DND-41 (cell line): ENCODE data around the gene LRRC28.
A peak's percentile ranks its signal among the peaks of the same experiment; 100 is the strongest.

ENCODE experiments used
- ATAC-seq: fragments of 200-7000 bp; cut with Tn5 transposase; 3 replicates; pipeline ENCODE4 v1.9.1; 2021; ENCODE audit warnings: low read depth; ENCODE audit not compliant: insufficient read depth
- DNase-seq: peaks from one replicate; pipeline ENCODE4 v3.0.0-alpha.2; 2020
- H2AFZ ChIP-seq: 2 replicates; pipeline ENCODE4 v1.6.0; 2012; ENCODE audit warnings: low read depth, low read length
- H3K27ac ChIP-seq: 2 replicates; pipeline ENCODE4 v1.5.1; 2012; ENCODE audit warnings: low read length, inconsistent platforms
- H3K27me3 ChIP-seq: fragments of 200-600 bp; sonication (generic); 2 replicates; pipeline ENCODE4 v1.6.0; 2012; ENCODE audit warnings: low read length, mild to moderate bottlenecking, inconsistent platforms; ENCODE audit not compliant: insufficient read depth, poor library complexity
- H3K36me3 ChIP-seq: 2 replicates; pipeline ENCODE4 v1.5.1; 2012; ENCODE audit warnings: low read length, inconsistent platforms; ENCODE audit not compliant: insufficient read depth
- H3K4me1 ChIP-seq: 2 replicates; pipeline ENCODE4 v1.5.1; 2012; ENCODE audit warnings: mild to moderate bottlenecking, low read length; ENCODE audit not compliant: insufficient read depth
- H3K4me2 ChIP-seq: 2 replicates; pipeline ENCODE4 v1.6.0; 2012; ENCODE audit warnings: mild to moderate bottlenecking, moderate library complexity, low read length, inconsistent platforms; ENCODE audit not compliant: insufficient read depth
- H3K4me3 ChIP-seq, 2 experiments: fragments of 200-600 bp in 1 of 2; shearing (Covaris generic) in 1 of 2; 2 replicates each; pipeline ENCODE4 v1.5.1; 2012 to 2016; ENCODE audit warnings: inconsistent platforms in 2 of 2, low read length in 2 of 2, mild to moderate bottlenecking in 2 of 2, low read depth in 1 of 2, moderate library complexity in 1 of 2
- H3K79me2 ChIP-seq: 2 replicates; pipeline ENCODE4 v1.6.0; 2012; ENCODE audit warnings: low read length, inconsistent platforms; ENCODE audit not compliant: insufficient read depth
- H3K9ac ChIP-seq: 2 replicates; pipeline ENCODE4 v1.6.0; 2012; ENCODE audit warnings: low read depth, mild to moderate bottlenecking, inconsistent platforms, low read length, moderate library complexity
- H3K9me3 ChIP-seq: 2 replicates; pipeline ENCODE4 v1.5.1; 2012; ENCODE audit warnings: low read length, moderate library complexity, mild to moderate bottlenecking, inconsistent platforms; ENCODE audit not compliant: insufficient read depth, severe bottlenecking
- H4K20me1 ChIP-seq: 2 replicates; pipeline ENCODE4 v1.6.0; 2012; ENCODE audit warnings: low read length; ENCODE audit not compliant: insufficient read depth
- CTCF ChIP-seq: IDR thresholded peaks from 2 replicates; pipeline ENCODE4 v1.5.1; 2012; ENCODE audit warnings: borderline replicate concordance, low read length, moderate library complexity, mild to moderate bottlenecking; ENCODE audit not compliant: poor library complexity, severe bottlenecking; ENCODE audit errors: extremely low read depth
- EZH2 ChIP-seq: IDR thresholded peaks from 3 replicates; pipeline ENCODE4 v1.6.1; 2012; ENCODE audit warnings: borderline replicate concordance, low read depth, mild to moderate bottlenecking, moderate library complexity, low read length, inconsistent platforms; ENCODE audit not compliant: severe bottlenecking

LRRC28 gene

GRCh38 chr15:99291643-99292042 lies 40.4 kb downstream of the LRRC28 start:
- no peak overlapping the region for H3K4me3 ChIP-seq
- H4K20me1 ChIP-seq, result no peaks in the 10 kb centered on the region
- H2AFZ ChIP-seq, result no peak overlapping the region
- peaks cover 12% of the 10 kb centered on the region; the same call in 1 of the 2 replicates for H3K79me2 ChIP-seq
- DNase-seq (no peak), ATAC-seq (no peak)
- H3K9me3 ChIP-seq, result no peaks in the 10 kb centered on the region
- peak overlapping the region; percentile 50; the same call in 1 of the 2 replicates for H3K27ac ChIP-seq
- no peak overlapping the region for H3K4me2 ChIP-seq
- H3K9ac ChIP-seq, result no peak overlapping the region
- H3K4me1 ChIP-seq, result peaks cover 5% of the 10 kb centered on the region
- no peak for TF ChIP-seq CTCF
- TF ChIP-seq EZH2, result no peak
- no peaks in the 10 kb centered on the region for H3K27me3 ChIP-seq
- peaks cover 49% of the 10 kb centered on the region for H3K36me3 ChIP-seq

- DNase-seq, result no peak
- ATAC-seq, result no peak
- TF ChIP-seq EZH2 (no peak), CTCF (no peak)
- Histone ChIP-seq H3K9me3 (no peaks in the 10 kb centered on the region), H3K4me1 (no peaks in the 10 kb centered on the region; the same call in 1 of the 2 replicates), H3K79me2 (0 out of 2 replicates have a peak, but pooled peaks cover 7% of the 10 kb centered on the region), H3K27me3 (no peaks in the 10 kb centered on the region), H3K27ac (no peak overlapping the region), H4K20me1 (no peaks in the 10 kb centered on the region), H3K4me2 (no peak overlapping the region), H3K36me3 (peaks cover 39% of the 10 kb centered on the region), H2AFZ (no peak overlapping the region), H3K9ac (no peak overlapping the region), H3K4me3 (no peak overlapping the region)
Measured at GRCh38 chr15:99295840-99296239, 44.6 kb downstream of the LRRC28 start.

GRCh38 chr15:99296386-99296785 lies 45.1 kb downstream of the LRRC28 start:
- no peak overlapping the region for H3K27ac ChIP-seq
- TF ChIP-seq CTCF (no peak), EZH2 (no peak)
- H3K9me3 ChIP-seq, result no peaks in the 10 kb centered on the region
- H3K27me3 ChIP-seq, result no peaks in the 10 kb centered on the region
- H2AFZ ChIP-seq, result no peak overlapping the region
- H3K4me3 ChIP-seq, result no peak overlapping the region
- no peaks in the 10 kb centered on the region for H4K20me1 ChIP-seq
- peaks cover 33% of the 10 kb centered on the region for H3K36me3 ChIP-seq
- H3K79me2 ChIP-seq, result 0 out of 2 replicates have a peak, but pooled peaks cover 7% of the 10 kb centered on the region
- no peaks in the 10 kb centered on the region; the same call in 1 of the 2 replicates for H3K4me1 ChIP-seq
- no peak for DNase-seq
- H3K4me2 ChIP-seq, result no peak overlapping the region
- no peak for ATAC-seq
- H3K9ac ChIP-seq, result no peak overlapping the region

- no peak overlapping the region for H3K4me2 ChIP-seq
- no peaks in the 10 kb centered on the region for H3K4me1 ChIP-seq
- no peak overlapping the region for H3K9ac ChIP-seq
- no peak for TF ChIP-seq CTCF
- TF ChIP-seq EZH2, result no peak
- no peaks in the 10 kb centered on the region for H3K9me3 ChIP-seq
- ATAC-seq (no peak), DNase-seq (no peak)
- H3K27me3 ChIP-seq, result no peaks in the 10 kb centered on the region
- no peaks in the 10 kb centered on the region; the same call in 1 of the 2 replicates for H3K36me3 ChIP-seq
- H4K20me1 ChIP-seq, result no peaks in the 10 kb centered on the region
- no peak overlapping the region for H3K4me3 ChIP-seq
- H3K79me2 ChIP-seq, result no peaks in the 10 kb centered on the region
- H2AFZ ChIP-seq, result no peak overlapping the region
- H3K27ac ChIP-seq, result no peak overlapping the region
Measured at GRCh38 chr15:99303907-99304306, 52.6 kb downstream of the LRRC28 start.
